Stimulated activated CD8-positive, alpha-beta memory T cell treated with anti-CD3 and anti-CD28 coated beads, Interleukin-2, amount 100 ng/mL, for 1 hour (primary cell): Measurements from ENCODE around the gene FILIP1.
"Not testable (repeated sequence)": the region's sequence is repeated elsewhere in the genome, so short reads cannot be mapped to it uniquely, and the experiment has no call there.

Experiments used
- DNase-seq, 2 donors: peaks; one replicate each; pipeline ENCODE4 v3.0.0-alpha.2; 2020; ENCODE audit warnings: low read depth in 2 of 2

FILIP1 gene

GRCh38 chr6:75419980-75420379 is 73.6 kb downstream of the FILIP1 start:
- no peak for DNase-seq

GRCh38 chr6:75419416-75419815 is 74.2 kb downstream of the FILIP1 start:
- DNase-seq: no peak

DNA sequence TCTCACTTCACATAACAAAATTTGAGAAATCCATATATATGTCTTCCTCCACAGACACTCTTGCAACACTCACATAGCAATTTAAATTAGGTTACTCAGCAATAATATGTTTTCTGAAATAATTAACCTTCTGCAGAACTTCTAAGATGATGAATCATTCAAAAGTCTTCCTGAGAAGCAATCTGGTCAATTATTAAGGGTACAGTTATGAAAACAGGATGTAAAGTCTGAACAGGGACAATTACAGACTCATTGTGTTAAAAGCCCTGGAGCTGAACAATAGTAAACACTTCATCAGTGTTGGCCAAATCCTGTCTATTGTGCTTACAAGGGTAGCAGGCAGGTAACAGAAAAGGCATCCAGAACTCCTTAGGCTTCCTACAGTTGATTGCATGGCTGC is 75.4 kb downstream of the FILIP1 start:
- DNase-seq: no peak

DNA sequence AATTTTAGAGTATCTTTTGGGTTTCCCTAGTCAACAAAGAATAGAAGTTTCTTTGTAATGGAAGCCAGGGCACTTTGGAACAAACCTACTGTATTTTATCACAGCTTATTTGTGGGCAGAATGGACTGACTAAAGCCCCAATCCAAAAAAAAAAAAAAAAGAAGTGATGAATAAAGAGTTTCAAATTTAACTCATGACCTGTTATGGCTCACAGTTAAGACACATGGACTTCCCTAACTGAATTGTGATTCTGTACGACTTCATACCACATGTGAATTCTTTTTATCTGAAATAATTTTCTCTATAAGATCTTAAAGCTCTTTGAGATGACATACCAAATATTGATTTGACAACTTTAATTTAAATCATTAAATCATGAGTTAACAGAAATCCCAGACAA is 77.2 kb downstream of the FILIP1 start:
- DNase-seq: no peak

- DNase-seq: no peak
Observed at GRCh38 chr6:75415804-75416203, 77.8 kb downstream of the FILIP1 start.

- no peak for DNase-seq
Observed at GRCh38 chr6:75414445-75415021, 79.1 kb downstream of the FILIP1 start.

- DNase-seq: no peak
Observed at GRCh38 chr6:75412969-75413662, 80.5 kb downstream of the FILIP1 start.

- DNase-seq: not testable (repeated sequence)
Observed at GRCh38 chr6:75410564-75410963, 83.0 kb downstream of the FILIP1 start.

- DNase-seq: no peak
Observed at GRCh38 chr6:75409928-75410327, 83.7 kb downstream of the FILIP1 start.

DNA sequence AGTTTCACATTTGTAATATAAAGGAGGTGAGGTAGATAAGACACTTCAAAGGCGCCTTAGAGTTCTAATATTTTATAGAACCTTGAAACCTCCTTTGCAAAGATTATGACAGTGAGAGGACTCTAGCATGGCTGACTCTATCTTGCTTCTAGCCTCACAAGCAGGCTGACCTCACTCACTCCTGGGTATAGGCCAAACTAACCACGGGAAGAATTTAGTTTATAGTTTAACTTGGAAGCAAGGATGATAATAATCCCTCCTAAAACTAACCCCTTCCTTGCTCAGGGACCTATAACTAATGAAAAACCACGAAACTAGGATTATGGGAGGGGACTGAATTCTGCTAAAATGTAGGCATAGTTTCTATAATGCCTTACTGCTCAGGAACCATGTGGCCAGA is 84.3 kb downstream of the FILIP1 start:
- no peak for DNase-seq

GRCh38 chr6:75403563-75404080 is 90.0 kb downstream of the FILIP1 start:
- DNase-seq: no peak

GRCh38 chr6:75402296-75402695 is 91.3 kb downstream of the FILIP1 start:
- DNase-seq: no peak

GRCh38 chr6:75397656-75398465 is 95.7 kb downstream of the FILIP1 start:
- DNase-seq: no peak

- DNase-seq: no peak
Observed at GRCh38 chr6:75397171-75397570, 96.4 kb downstream of the FILIP1 start.

DNA sequence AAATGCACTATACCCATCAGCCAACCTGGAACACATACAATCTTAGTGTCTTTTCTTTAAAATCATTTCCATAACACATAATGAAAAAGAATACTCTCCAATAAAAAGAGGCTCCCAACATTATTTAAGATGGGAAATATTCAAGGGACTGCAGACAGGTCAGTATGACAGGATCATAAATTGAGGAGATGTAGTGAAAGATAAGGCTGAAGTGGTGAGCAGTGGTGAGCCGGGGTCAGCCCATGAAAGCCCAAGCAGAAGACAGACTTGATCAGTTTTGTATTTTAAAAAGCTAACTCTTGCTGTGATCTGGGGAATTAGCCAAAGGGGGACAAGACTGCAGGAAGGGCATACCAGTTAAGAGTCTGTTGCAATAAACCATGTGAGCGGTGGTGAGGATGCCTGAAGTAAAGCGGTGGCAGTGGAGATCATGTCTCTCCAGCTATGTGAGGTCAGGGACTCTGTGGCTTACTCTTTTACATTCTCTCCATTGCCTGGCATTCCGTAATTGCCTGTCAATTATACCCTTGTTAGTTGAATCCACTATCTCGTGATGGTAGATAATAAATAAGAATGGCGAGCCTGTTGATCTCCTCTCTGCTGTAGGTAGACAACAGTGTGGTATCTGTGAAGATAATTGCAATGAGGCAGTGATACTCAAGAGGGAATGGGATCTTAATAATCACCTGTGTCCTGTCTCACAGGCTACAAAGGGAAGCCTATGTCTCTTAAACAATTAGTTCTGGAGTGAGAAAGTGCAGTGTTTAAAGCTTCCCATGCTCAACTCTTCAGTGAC is 97.4 kb downstream of the FILIP1 start:
- no peak for DNase-seq

DNA sequence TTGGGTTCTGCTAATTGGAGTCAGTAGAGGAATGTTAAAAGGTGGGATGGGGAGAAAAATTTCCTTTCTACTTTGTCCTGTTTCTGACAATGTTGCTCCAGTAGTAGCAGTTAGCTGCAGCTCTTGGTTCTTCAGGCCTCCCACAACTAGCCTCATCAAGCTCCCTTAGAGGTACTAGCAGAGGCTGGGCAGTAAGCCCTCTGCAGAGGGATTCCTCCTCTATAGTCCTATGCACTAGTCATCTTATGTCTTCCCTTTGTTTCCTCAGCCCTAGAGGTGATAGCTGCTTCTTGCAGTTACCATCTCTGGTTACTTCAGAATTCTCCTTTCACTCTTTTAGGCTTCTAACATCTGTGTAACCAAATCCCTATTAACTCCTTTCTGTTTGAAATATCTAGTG is 99.8 kb downstream of the FILIP1 start:
- no peak for DNase-seq

DNA sequence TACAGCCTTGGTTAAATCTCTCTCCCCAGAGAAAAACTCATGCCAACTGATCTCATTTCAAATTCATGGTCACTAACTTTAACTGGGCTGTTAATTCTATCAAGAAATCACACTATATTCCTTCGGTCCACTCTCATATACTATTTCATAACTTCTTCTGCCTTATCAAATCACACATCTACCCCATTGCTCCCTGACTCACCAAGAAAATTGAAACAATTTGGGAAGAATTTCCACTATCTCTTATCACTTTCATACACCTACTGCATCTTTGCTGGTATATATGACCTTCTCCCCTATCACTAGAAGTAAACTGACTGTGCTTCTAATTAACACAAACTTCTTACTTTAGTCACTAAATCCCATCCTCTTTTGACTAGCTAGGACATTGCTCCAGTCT is 102.3 kb downstream of the FILIP1 start:
- DNase-seq: no peak

- no peak for DNase-seq
Observed at GRCh38 chr6:75386050-75386770, 107.4 kb downstream of the FILIP1 start.

DNA sequence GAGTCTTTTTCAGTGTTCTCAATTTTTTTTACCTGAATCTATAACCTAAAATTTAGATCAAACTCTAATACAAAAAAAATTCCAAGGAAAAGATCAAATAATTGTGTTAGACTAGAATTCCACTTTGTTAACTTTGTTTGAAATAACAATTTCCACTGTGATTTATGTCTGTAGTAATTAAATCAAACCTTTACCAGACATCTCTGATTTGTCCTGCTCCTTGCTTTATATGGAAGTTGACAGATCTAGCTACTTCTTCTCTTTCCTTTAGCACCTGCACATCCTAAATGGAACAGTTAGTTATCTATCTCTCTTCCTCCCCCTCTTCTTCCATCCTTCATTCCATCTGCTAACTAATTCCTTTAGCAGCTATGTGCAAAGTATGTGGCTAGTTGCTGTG is 109.5 kb downstream of the FILIP1 start:
- no peak for DNase-seq

GRCh38 chr6:75382634-75382900 is 111.0 kb downstream of the FILIP1 start:
- DNase-seq: no peak

- DNase-seq: no peak
Observed at GRCh38 chr6:75381877-75382633, 111.5 kb downstream of the FILIP1 start.
